Mucosa of descending colon (tissue), 3 donors: ENCODE data around the gene OVCH1. TPM values are rescaled to one million over a fixed set of nuclear protein-coding genes. Genes with fewer than 3 reads are reported as not detected.

Experiments used
- ATAC-seq: fragments of 200-7000 bp; cut with Tn5 transposase; one replicate; pipeline ENCODE4 v1.9.1; 2020; ENCODE audit warnings: mild to moderate bottlenecking, moderate library complexity
- DNase-seq, 3 donors: peaks; one replicate each; pipeline ENCODE4 v3.0.0-alpha.2; 2020
- H3K36me3 ChIP-seq: fragments of 200-600 bp; one replicate; pipeline ENCODE4 v1.8.0; 2021; ENCODE audit warnings: low read depth, mild to moderate bottlenecking
- H3K4me1 ChIP-seq: fragments of 200-600 bp; one replicate; pipeline ENCODE4 v1.8.0; 2021; ENCODE audit warnings: low read depth, mild to moderate bottlenecking
- H3K4me3 ChIP-seq: fragments of 200-600 bp; one replicate; pipeline ENCODE4 v1.8.0; 2021; ENCODE audit warnings: mild to moderate bottlenecking
- H3K9me3 ChIP-seq: fragments of 200-600 bp; one replicate; pipeline ENCODE4 v1.8.0; 2021; ENCODE audit warnings: mild to moderate bottlenecking
- intact Hi-C, 2 donors: fragments of 100-400 bp; cut with DNase I in 1 of 2; cut with micrococcal nuclease in 1 of 2; formaldehyde crosslinking; loops; one replicate each; pipeline versions ENCODE4 v1.11.0 to v1.11.1; 2022; cut with DNase I, micrococcal nuclease
- total RNA-seq, 3 donors: library from RNA; stranded (reverse); fragmentation: NEBNext Ultra II Directional in 2 of 3; extraction: Animal tissue kit (Norgen Biotek cat#: 25700) in 2 of 3; gene quantifications; one replicate each; pipeline versions ENCODE4 v1.2.1 to v1.2.4, GENCODE V29; 2021 to 2023
- TF ChIP-seq, protein P1 (sequence below): fragments of 200-600 bp; IDR thresholded peaks from one replicate; pipeline ENCODE4 v1.8.0; 2022; ENCODE audit warnings: antibody characterized with exemption, mild to moderate bottlenecking
- donor health status: DM: no; HTN: no; CAD: no; lungs with moderate emphysema.
- donor health status: DM: no; HTN: no; CAD: no.
- donor health status: DM: no; HTN: yes; CAD: no.

OVCH1 gene
- total RNA-seq, 3 donors from 2014 or later = 0.70 TPM; not detected in 2

DNA sequence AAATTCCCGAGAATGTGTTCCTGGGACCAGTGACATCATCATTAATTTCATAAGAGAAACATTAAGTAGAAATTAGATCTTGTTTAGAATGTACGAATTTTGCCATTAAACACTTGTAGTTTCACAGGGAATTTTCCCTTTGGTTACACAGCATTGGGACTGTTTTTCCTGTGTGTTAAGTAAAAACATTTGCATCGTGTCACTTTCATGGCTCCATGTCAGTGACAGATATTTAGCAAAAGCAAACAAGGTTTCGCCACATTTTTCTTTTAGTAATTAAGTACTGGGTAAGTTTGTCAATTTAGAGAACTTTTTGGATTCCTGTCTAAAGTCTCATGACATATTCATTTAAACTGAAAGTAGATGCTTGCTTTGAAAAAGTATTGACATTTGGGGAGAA lies 45.5 kb upstream of the OVCH1 start:
- H3K9me3 ChIP-seq = no peaks in the 10 kb centered on the region
- H3K4me3 ChIP-seq = no peak overlapping the region
- ATAC-seq (no peak), DNase-seq (no peak)
- no peaks in the 10 kb centered on the region for H3K4me1 ChIP-seq
- no peaks in the 10 kb centered on the region for H3K36me3 ChIP-seq
- TF ChIP-seq, protein P1, sequence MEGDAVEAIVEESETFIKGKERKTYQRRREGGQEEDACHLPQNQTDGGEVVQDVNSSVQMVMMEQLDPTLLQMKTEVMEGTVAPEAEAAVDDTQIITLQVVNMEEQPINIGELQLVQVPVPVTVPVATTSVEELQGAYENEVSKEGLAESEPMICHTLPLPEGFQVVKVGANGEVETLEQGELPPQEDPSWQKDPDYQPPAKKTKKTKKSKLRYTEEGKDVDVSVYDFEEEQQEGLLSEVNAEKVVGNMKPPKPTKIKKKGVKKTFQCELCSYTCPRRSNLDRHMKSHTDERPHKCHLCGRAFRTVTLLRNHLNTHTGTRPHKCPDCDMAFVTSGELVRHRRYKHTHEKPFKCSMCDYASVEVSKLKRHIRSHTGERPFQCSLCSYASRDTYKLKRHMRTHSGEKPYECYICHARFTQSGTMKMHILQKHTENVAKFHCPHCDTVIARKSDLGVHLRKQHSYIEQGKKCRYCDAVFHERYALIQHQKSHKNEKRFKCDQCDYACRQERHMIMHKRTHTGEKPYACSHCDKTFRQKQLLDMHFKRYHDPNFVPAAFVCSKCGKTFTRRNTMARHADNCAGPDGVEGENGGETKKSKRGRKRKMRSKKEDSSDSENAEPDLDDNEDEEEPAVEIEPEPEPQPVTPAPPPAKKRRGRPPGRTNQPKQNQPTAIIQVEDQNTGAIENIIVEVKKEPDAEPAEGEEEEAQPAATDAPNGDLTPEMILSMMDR = no peak
- intact Hi-C loops = no loop called here

DNA sequence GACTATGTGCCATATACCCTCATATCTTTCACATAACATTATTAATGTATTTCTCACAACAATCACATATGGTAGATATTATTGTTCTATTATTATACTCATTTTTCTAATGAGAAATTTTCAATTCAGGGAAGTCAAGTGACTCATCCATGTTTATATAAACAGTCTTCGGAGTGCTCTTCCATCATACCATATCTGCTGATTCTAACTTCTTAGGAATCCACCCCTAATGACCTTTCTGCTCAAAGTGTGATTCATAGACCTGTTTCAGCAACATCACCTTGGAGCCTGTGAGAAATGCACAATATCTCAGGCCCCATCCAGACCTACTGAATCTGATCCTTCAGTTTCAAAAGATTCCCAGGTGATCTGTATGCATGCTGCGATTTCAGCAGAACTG lies 39.8 kb upstream of the OVCH1 start:
- Histone ChIP-seq H3K9me3 (no peaks in the 10 kb centered on the region), H3K36me3 (no peaks in the 10 kb centered on the region), H3K4me1 (no peaks in the 10 kb centered on the region), H3K4me3 (no peak overlapping the region)
- intact Hi-C loops = no loop called here
- TF ChIP-seq, protein P1 = no peak
- no peak for ATAC-seq
- DNase-seq = no peak

DNA sequence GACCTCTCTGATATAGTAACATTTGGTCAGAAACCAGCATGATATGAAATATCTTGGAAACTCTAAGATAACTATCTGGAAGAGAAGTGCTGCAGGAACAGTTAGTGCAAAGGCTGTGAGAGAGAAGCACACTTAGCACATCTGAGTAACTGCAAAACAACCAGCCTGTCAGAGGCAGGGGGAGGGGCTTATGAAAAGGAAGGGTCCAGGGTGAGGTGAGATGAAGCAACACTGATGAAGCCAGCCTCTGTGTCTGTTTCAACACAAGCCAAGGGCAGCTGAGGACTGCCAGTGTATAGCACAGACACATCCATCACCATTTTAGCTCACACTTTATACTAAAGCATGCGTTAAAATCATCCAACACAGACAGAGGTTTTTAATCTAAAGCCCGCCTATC lies 37.4 kb upstream of the OVCH1 start:
- Histone ChIP-seq H3K36me3 (no peaks in the 10 kb centered on the region), H3K4me1 (no peaks in the 10 kb centered on the region), H3K9me3 (no peaks in the 10 kb centered on the region), H3K4me3 (no peak overlapping the region)
- DNase-seq = no peak
- TF ChIP-seq, protein P1 = no peak
- intact Hi-C loops = no loop called here
- no peak for ATAC-seq

DNA sequence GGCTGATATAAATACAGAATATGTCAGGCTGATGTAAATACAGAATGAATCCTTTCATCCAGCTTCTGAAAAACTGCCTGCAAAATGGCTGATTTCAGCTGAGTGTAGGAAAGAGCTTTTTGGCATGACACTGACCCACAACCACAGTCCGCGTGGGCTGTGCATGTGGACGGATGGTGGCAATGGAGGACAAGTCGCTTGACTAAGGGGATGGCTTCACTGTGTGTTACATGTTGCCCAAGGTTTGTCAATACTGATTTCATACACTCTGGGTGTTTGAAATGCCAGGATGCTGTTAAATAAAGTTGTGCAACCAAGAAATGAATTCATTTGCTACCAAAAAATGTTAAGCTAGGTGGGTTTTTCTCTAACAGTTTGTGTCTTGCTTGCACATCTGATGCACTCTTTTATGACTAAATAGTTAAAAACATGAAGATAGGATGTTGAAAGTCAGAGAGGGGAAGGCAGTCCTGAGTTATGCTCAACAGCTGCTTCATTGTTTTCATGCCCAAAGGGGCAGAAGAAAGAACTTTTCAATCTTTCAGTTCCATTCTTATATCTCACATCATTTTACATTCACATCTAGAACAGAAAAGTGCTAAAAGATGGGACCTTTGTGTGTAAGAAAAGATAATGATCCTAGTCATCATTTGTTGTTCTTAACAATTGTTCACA lies 36.5 kb upstream of the OVCH1 start:
- intact Hi-C loops = no loop called here
- no peaks in the 10 kb centered on the region for H3K4me1 ChIP-seq
- DNase-seq = no peak
- no peaks in the 10 kb centered on the region for H3K9me3 ChIP-seq
- ATAC-seq = no peak
- H3K4me3 ChIP-seq = no peak overlapping the region
- no peaks in the 10 kb centered on the region for H3K36me3 ChIP-seq
- TF ChIP-seq, protein P1 = no peak

DNA sequence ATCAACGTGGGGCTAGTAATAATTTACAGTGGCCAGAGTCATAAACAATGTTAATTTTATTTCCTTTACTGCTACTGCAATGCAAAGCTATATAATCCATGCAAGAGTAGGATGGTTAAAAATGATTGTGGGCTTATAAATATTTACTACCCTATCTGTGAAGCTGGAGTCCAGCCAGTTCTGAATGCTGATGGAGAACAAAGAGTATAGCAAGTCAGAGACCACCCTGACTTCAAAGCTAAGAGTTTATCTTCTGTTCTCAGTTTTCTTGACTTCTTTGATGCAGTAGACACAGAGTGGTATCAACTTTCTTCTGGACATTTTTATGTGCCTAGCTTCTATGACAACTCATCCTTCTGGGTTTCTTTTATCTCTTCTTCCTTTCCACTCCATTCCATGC lies 34.0 kb upstream of the OVCH1 start:
- DNase-seq (no peak), ATAC-seq (no peak)
- TF ChIP-seq, protein P1 = no peak
- Histone ChIP-seq H3K9me3 (no peaks in the 10 kb centered on the region), H3K4me1 (no peaks in the 10 kb centered on the region), H3K36me3 (no peaks in the 10 kb centered on the region), H3K4me3 (no peak overlapping the region)
- intact Hi-C loops = no loop called here

DNA sequence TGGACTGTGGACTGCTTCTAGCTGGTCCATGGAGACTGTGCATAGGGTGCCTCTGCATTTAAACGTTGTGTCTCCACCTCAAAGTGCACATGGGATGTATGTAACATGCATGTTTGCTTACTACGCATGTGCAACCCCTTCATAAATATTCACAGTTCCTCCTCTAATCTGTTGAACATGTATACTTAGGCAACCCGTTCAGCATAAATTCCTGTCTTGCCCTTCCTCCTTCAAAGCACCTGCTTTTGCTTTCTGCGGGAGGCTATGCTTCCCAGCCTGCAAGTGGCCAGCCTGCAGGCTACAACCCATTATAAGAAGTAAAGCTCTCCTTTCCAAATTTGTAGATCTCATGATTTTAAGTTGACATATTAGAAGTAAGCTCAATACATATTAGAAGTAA lies 33.0 kb upstream of the OVCH1 start:
- Histone ChIP-seq H3K4me1 (no peaks in the 10 kb centered on the region), H3K4me3 (no peak overlapping the region), H3K9me3 (no peaks in the 10 kb centered on the region), H3K36me3 (no peaks in the 10 kb centered on the region)
- ATAC-seq (no peak), DNase-seq (no peak)
- intact Hi-C loops = no loop called here
- TF ChIP-seq, protein P1 = no peak
